ENCODE data around the gene GNG13.

Gene GNG13

GRCh38 chr16:795580-796229 is 4.8 kb downstream of the GNG13 start:
- H3K27ac ChIP-seq, result peak overlapping the region; percentile 46; the same call in 1 of the 2 replicates
- TF ChIP-seq CTCF (conservative IDR thresholded peaks at IDR 0.05), result no peak

GRCh38 chr16:794853-795466 is 5.6 kb downstream of the GNG13 start:
- no peak for TF ChIP-seq CTCF (conservative IDR thresholded peaks at IDR 0.05)
- H3K27ac ChIP-seq, result peak overlapping the region; percentile 44; the same call in 1 of the 2 replicates

- H3K27ac ChIP-seq, result peak overlapping the region; percentile 44; the same call in 1 of the 2 replicates
- no peak for TF ChIP-seq CTCF (conservative IDR thresholded peaks at IDR 0.05)
These were observed 6.3 kb downstream of the GNG13 start for GRCh38 chr16:794091-794822.

GRCh38 chr16:793414-793813 is 7.1 kb downstream of the GNG13 start:
- H3K27ac ChIP-seq, result no peak overlapping the region
- TF ChIP-seq CTCF (conservative IDR thresholded peaks at IDR 0.05), result no peak

- TF ChIP-seq CTCF (conservative IDR thresholded peaks at IDR 0.05), result no peak
- H3K27ac ChIP-seq, result no peak overlapping the region
These were observed 8.1 kb downstream of the GNG13 start for GRCh38 chr16:792221-792995.

GRCh38 chr16:791131-791530 is 9.4 kb downstream of the GNG13 start:
- H3K27ac ChIP-seq, result no peak overlapping the region
- TF ChIP-seq CTCF (conservative IDR thresholded peaks at IDR 0.05), result no peak

GRCh38 chr16:790086-790485 is 10.4 kb downstream of the GNG13 start:
- TF ChIP-seq CTCF (conservative IDR thresholded peaks at IDR 0.05), result no peak

More at GRCh38 chr16:790086-790485, 10.4 kb downstream of the GNG13 start:
- no peak overlapping the region for H3K27ac ChIP-seq

Data from VCaP (cell line).